HG03442 (cell line): ENCODE data around the gene ARMC9.
"Not testable (repeated sequence)": the region's sequence is repeated elsewhere in the genome, so short reads cannot be mapped to it uniquely, and the experiment has no call there.

Experiments used
- ATAC-seq: cut with Tn5 transposase; IDR thresholded peaks from one replicate; pipeline ENCODE4 v1.9.1; 2021; ENCODE audit warnings: mild to moderate bottlenecking, moderate library complexity; ENCODE audit not compliant: unreplicated experiment

The ARMC9 gene

GRCh38 chr2:231394211-231395141 is 196.0 kb downstream of the ARMC9 start:
- ATAC-seq: peak; percentile 40

- ATAC-seq: no peak
Observed at GRCh38 chr2:231395188-231396057, 197.0 kb downstream of the ARMC9 start, which contains the start of gene B3GNT7. Gene B3GNT7, plus strand, starts transcription at chr2:231395710. Its CDS starts 94 bp downstream, at chr2:231395804.

GRCh38 chr2:231396058-231396821 is 197.8 kb downstream of the ARMC9 start:
- ATAC-seq: no peak

DNA sequence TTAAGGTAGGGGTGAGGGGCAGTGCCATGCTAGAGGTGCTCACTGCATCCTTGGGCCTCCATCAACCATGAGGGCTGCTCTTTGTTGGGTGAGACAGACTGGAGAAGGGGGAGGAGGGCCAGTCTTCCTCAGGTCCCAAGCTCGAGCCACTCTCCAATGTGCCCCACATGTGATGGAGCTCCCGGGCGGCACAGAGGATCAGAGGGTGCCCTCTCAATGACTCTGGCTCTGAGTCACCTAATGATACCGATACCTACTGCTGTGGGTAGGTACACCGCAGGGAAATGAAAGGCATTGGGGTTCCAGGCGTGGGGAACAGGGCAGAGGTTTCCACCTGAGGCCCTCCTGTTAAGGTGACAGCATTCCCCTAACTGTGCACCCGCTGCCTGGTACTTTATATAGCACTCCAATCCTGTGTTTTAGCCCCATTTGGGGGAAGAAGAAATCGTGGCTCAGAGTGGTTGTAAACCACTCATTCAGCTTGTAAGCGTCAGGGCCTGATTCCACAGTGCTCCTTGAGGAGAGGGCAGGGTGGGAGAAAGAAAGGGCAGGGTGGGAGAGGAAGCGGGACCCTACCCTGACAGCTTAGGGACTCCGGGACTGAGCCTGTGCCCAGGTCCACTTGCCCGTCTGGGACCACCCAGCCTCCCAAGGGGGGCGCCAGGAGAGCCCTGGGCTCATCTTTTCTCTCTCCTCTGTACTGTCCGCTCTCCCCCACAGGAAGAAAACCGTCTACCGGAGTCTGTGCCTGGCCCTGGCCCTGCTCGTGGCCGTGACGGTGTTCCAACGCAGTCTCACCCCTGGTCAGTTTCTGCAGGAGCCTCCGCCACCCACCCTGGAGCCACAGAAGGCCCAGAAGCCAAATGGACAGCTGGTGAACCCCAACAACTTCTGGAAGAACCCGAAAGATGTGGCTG is 198.8 kb downstream of the ARMC9 start:
- no peak for ATAC-seq

- ATAC-seq: no peak
Observed at GRCh38 chr2:231397928-231398294, 199.5 kb downstream of the ARMC9 start.

- ATAC-seq: no peak
Observed at GRCh38 chr2:231398585-231398984, 200.2 kb downstream of the ARMC9 start.

GRCh38 chr2:231399046-231399852 is 200.8 kb downstream of the ARMC9 start:
- no peak for ATAC-seq

GRCh38 chr2:231399853-231400680 is 201.6 kb downstream of the ARMC9 start:
- ATAC-seq: no peak

GRCh38 chr2:231400681-231401080 is 202.2 kb downstream of the ARMC9 start:
- ATAC-seq: not testable (repeated sequence)

DNA sequence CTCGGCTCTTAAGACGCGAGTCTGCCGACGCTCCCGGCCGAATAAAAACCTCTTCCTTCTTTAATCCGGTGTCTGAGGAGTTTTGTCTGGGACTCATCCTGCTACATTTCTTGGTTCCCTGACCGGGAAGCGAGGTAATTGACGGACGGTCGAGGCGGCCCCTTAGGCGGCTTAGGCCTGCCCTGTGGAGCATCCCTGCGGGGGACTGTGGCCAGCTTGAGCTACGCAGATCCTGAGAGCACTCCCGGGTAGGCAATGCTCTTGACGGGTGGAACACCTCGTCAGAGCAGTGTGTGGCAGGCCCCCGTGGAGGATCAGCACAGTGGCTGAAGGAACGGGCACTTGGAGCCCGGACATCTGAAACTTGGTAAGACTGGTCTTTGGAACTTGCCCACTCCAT is 202.7 kb downstream of the ARMC9 start:
- ATAC-seq: not testable (repeated sequence)

- ATAC-seq: not testable (repeated sequence)
Observed at GRCh38 chr2:231403421-231404182, 205.2 kb downstream of the ARMC9 start.

DNA sequence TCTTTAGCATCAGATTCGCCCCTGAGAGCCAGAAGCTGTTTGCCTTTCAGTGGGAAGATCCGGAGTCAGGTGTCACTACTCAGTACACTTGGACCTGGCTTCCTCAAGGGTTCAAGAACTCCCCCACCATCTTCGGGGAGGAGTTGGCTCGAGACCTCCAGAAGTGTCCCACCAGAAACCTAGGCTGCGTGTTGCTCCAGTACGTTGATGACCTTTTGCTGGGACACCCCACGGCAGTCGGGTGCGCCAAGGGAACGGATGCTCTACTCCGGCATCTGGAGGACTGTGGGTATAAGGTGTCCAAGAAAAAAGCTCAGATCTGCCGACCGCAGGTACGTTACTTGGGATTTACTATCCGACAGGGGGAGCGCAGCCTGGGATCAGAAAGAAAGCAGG is 205.8 kb downstream of the ARMC9 start:
- ATAC-seq: not testable (repeated sequence)

- not testable (repeated sequence) for ATAC-seq
Observed at GRCh38 chr2:231405601-231406367, 207.4 kb downstream of the ARMC9 start.

- ATAC-seq: not testable (repeated sequence)
Observed at GRCh38 chr2:231407686-231408085, 209.3 kb downstream of the ARMC9 start.

DNA sequence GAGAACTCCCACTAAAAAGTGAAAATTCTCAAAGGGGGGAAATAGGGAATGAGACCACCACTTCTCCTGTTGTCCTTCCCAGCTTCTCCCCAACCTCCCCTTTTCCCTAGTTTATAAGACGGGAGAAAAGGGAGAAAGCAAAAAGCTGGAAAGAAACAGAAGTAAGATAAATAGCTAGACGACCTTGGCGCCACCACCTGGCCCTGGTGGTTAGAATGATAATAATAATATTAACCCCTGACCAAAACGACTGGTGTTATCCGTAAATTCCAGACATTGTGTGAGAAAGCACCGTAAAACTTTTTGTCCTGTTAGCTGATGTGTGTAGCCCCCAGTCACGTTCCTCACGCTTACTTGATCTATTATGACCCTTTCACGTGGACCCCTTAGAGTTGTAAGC is 209.9 kb downstream of the ARMC9 start:
- not testable (repeated sequence) for ATAC-seq

- ATAC-seq: no peak
Observed at GRCh38 chr2:231409776-231410175, 211.3 kb downstream of the ARMC9 start.
